Body of pancreas (tissue), 4 donors: ENCODE results near the gene ABCC11. TPM values are rescaled to one million over a fixed set of nuclear protein-coding genes. Genes with fewer than 3 reads are reported as not detected.
A peak's percentile ranks its signal among the peaks of the same experiment; 100 is the strongest.

ENCODE experiments used
- ATAC-seq: fragments of 150-250 bp; one replicate; pipeline ENCODE4 v1.9.1; 2016
- DNase-seq, 4 donors: peaks; one replicate each; pipeline ENCODE4 v3.0.0-alpha.2; 2019
- H3K27ac ChIP-seq, 4 donors: fragments of 200-600 bp; sonication (generic); 1 replicate in 3 of 4; 2 replicates in 1 of 4; pipeline versions ENCODE4 v1.5.1 to v1.6.1; 2016 to 2019; ENCODE audit warnings: mild to moderate bottlenecking in 1 of 4, mixed read lengths in 1 of 4, moderate library complexity in 1 of 4
- H3K27me3 ChIP-seq, 2 donors: fragments of 200-600 bp; sonication (generic); one replicate each; pipeline ENCODE4 v1.6.0; 2016; ENCODE audit warnings: mild to moderate bottlenecking in 1 of 2
- H3K36me3 ChIP-seq, 2 donors: fragments of 200-600 bp; sonication (generic); replicated peaks in 1 of 2; 2 replicates each; pipeline ENCODE4 v1.5.1; 2016; ENCODE audit warnings: low read depth in 2 of 2; ENCODE audit not compliant: insufficient read depth in 1 of 2
- H3K4me1 ChIP-seq: fragments of 200-600 bp; sonication (generic); one replicate; pipeline ENCODE4 v1.6.0; 2016
- H3K4me3 ChIP-seq, 2 donors: fragments of 200-600 bp; sonication (generic); 1 replicate in 1 of 2; 2 replicates in 1 of 2; pipeline ENCODE4 v1.5.1; 2016 to 2019
- H3K9me3 ChIP-seq, 3 donors: fragments of 200-600 bp; sonication (generic); 1 replicate in 2 of 3; 2 replicates in 1 of 3; pipeline ENCODE4 v1.5.1; 2016
- CTCF ChIP-seq, 7 experiments: fragments of 450-650 bp in 4 of 7; fragments of 200-600 bp in 3 of 7; sonication (generic) in 3 of 7; IDR thresholded peaks; one replicate each; pipeline ENCODE4 v1.5.1; 2016 to 2019; ENCODE audit warnings: antibody characterized with exemption in 7 of 7
- POLR2A ChIP-seq, 3 donors: fragments of 450-650 bp; IDR thresholded peaks; one replicate each; pipeline ENCODE4 v1.6.1; 2016; ENCODE audit warnings: antibody characterized with exemption in 3 of 3, mild to moderate bottlenecking in 2 of 3
- WGBS, 2 donors: methylation state at CpG; one replicate each; pipeline ENCODE4 v1.1.5; 2017; 5-methylcytosine and 5-hydroxymethylcytosine counted together
- intact Hi-C: fragments of 100-400 bp; cut with DNase I; formaldehyde crosslinking; loops from one replicate; pipeline ENCODE4 v1.15.1; 2023
- total RNA-seq, 2 donors: library from RNA; depleted of rRNA; stranded (reverse); fragments of >200 nt; gene quantifications; one replicate each; pipeline ENCODE4 v1.1.0, GENCODE V29; 2016

ABCC11 gene
- total RNA-seq, 2 donors from 2014 or later, result 0.52 TPM; not detected in 1

GRCh38 chr16:48231727-48232492, 15.4 kb downstream of the ABCC11 start:
- intact Hi-C loops, result no loop called here
- ATAC-seq, result no peak
- H3K27ac ChIP-seq, result no peak overlapping the region
- TF ChIP-seq CTCF (IDR thresholded peaks at IDR 0.05), result peak in 4 of 7 experiments; percentile 14 to 28 (median 18)
- TF ChIP-seq POLR2A (IDR thresholded peaks at IDR 0.05), result no peak
- no peak overlapping the region for H3K4me3 ChIP-seq
- no peaks in the 10 kb centered on the region for H3K27me3 ChIP-seq
- WGBS, 2 donors, result 66 to 76% methylated on average over 11 of the region's 11 CpGs
- no peaks in the 10 kb centered on the region for H3K9me3 ChIP-seq
- peak in 2 of 4 donors; percentile 29 to 31 for DNase-seq
- no peaks in the 10 kb centered on the region for H3K36me3 ChIP-seq
- H3K4me1 ChIP-seq, result no peaks in the 10 kb centered on the region

GRCh38 chr16:48225456-48225855, 21.9 kb downstream of the ABCC11 start:
- Histone ChIP-seq H3K4me3 (no peak overlapping the region), H3K27ac (no peak overlapping the region), H3K4me1 (no peaks in the 10 kb centered on the region), H3K36me3 (no peaks in the 10 kb centered on the region), H3K27me3 (no peaks in the 10 kb centered on the region), H3K9me3 (no peaks in the 10 kb centered on the region)
- 79 to 81% methylated on average over 5 of the region's 5 CpGs for WGBS, 2 donors
- DNase-seq (no peak), ATAC-seq (no peak)
- no peak for TF ChIP-seq CTCF (IDR thresholded peaks at IDR 0.05)
- TF ChIP-seq POLR2A (IDR thresholded peaks at IDR 0.05), result no peak
- intact Hi-C loops, result no loop called here

- no peak overlapping the region for H3K4me3 ChIP-seq
- TF ChIP-seq POLR2A (IDR thresholded peaks at IDR 0.05) (no peak), CTCF (IDR thresholded peaks at IDR 0.05) (no peak)
- H3K27ac ChIP-seq, result no peak overlapping the region
- no peaks in the 10 kb centered on the region for H3K4me1 ChIP-seq
- ATAC-seq, result no peak
- no peaks in the 10 kb centered on the region for H3K9me3 ChIP-seq
- 91 to 96% methylated on average over 4 of the region's 4 CpGs for WGBS, 2 donors
- intact Hi-C loops, result no loop called here
- no peak for DNase-seq
- no peaks in the 10 kb centered on the region for H3K36me3 ChIP-seq
- H3K27me3 ChIP-seq, result no peaks in the 10 kb centered on the region
These were observed 23.8 kb downstream of the ABCC11 start for GRCh38 chr16:48223490-48223889.

- ATAC-seq (no peak), DNase-seq (no peak)
- WGBS, 2 donors, result 66 to 73% methylated on average over 3 of the region's 3 CpGs
- H3K4me3 ChIP-seq, result no peak overlapping the region
- H3K27ac ChIP-seq, result no peak overlapping the region
- H3K4me1 ChIP-seq, result no peaks in the 10 kb centered on the region
- no peaks in the 10 kb centered on the region for H3K36me3 ChIP-seq
- no peaks in the 10 kb centered on the region for H3K27me3 ChIP-seq
- TF ChIP-seq CTCF (IDR thresholded peaks at IDR 0.05) (no peak), POLR2A (IDR thresholded peaks at IDR 0.05) (no peak)
- no peaks in the 10 kb centered on the region for H3K9me3 ChIP-seq
- intact Hi-C loops, result no loop called here
These were observed 26.4 kb downstream of the ABCC11 start for GRCh38 chr16:48220891-48221290.

- TF ChIP-seq CTCF (IDR thresholded peaks at IDR 0.05) (no peak), POLR2A (IDR thresholded peaks at IDR 0.05) (no peak)
- H3K27me3 ChIP-seq, result no peaks in the 10 kb centered on the region
- no peak overlapping the region for H3K27ac ChIP-seq
- H3K9me3 ChIP-seq, result no peaks in the 10 kb centered on the region
- ATAC-seq (no peak), DNase-seq (no peak)
- H3K4me1 ChIP-seq, result no peaks in the 10 kb centered on the region
- 83 to 85% methylated on average over 3 of the region's 3 CpGs for WGBS, 2 donors
- no peaks in the 10 kb centered on the region for H3K36me3 ChIP-seq
- H3K4me3 ChIP-seq, result no peak overlapping the region
- intact Hi-C loops, result no loop called here
These were observed 28.9 kb downstream of the ABCC11 start for GRCh38 chr16:48218473-48218872.
